Posterior cingulate gyrus (tissue), 11 donors: ENCODE measurements around the gene ADAM10.

ENCODE experiments used
- DNase-seq, 10 donors: peaks; one replicate each; pipeline versions ENCODE4 v3.0.0 to v3.0.0-alpha.2; 2020 to 2021; ENCODE audit warnings: mixed read lengths in 3 of 10
- intact Hi-C: fragments of 100-400 bp; cut with DNase I; formaldehyde crosslinking; loops from one replicate; pipeline ENCODE4 v1.15.1; 2023

Gene ADAM10

GRCh38 chr15:58558777-58559176 lies 190.7 kb downstream of the ADAM10 start:
- no peak for DNase-seq
- intact Hi-C loops: no loop called here

GRCh38 chr15:58556541-58556940 lies 193.0 kb downstream of the ADAM10 start:
- DNase-seq: no peak
- intact Hi-C loops: no loop called here

GRCh38 chr15:58556028-58556361 lies 193.5 kb downstream of the ADAM10 start:
- intact Hi-C loops: no loop called here
- DNase-seq: no peak

GRCh38 chr15:58555162-58556027 lies 194.1 kb downstream of the ADAM10 start:
- intact Hi-C loops: no loop called here
- DNase-seq: no peak

- DNase-seq: peak in 3 of 10 donors; percentile 29 to 45 (median 44)
- intact Hi-C loops: no loop called here
Observed at GRCh38 chr15:58554758-58555157, 194.7 kb downstream of the ADAM10 start.

- intact Hi-C loops: no loop called here
- no peak for DNase-seq
Observed at GRCh38 chr15:58553365-58553918, 196.1 kb downstream of the ADAM10 start.

GRCh38 chr15:58552505-58553364 lies 196.8 kb downstream of the ADAM10 start:
- intact Hi-C loops: no loop called here
- DNase-seq: no peak

- no peak for DNase-seq
- intact Hi-C loops: no loop called here
Observed at GRCh38 chr15:58551764-58552504, 197.6 kb downstream of the ADAM10 start.

GRCh38 chr15:58551084-58551763 lies 198.3 kb downstream of the ADAM10 start:
- no peak for DNase-seq
- intact Hi-C loops: no loop called here

GRCh38 chr15:58549785-58550074 lies 199.8 kb downstream of the ADAM10 start:
- DNase-seq: peak in 1 of 10 donors; percentile 70
- intact Hi-C loops: no loop called here

GRCh38 chr15:58549013-58549784 lies 200.3 kb downstream of the ADAM10 start:
- DNase-seq: peak in 1 of 10 donors; percentile 83
- intact Hi-C loops: no loop called here

- peak in 1 of 10 donors; percentile 71 for DNase-seq
- intact Hi-C loops: no loop called here
Observed at GRCh38 chr15:58548308-58549012, 201.0 kb downstream of the ADAM10 start.

GRCh38 chr15:58547628-58548307 lies 201.7 kb downstream of the ADAM10 start:
- intact Hi-C loops: no loop called here
- DNase-seq: peak in 1 of 10 donors; percentile 73

- intact Hi-C loops: no loop called here
- peak in 1 of 10 donors; percentile 77 for DNase-seq
Observed at GRCh38 chr15:58546635-58547627, 202.6 kb downstream of the ADAM10 start.

GRCh38 chr15:58546066-58546591 lies 203.4 kb downstream of the ADAM10 start:
- intact Hi-C loops: no loop called here
- DNase-seq: peak in 1 of 10 donors; percentile 84

- DNase-seq: no peak
- intact Hi-C loops: no loop called here
Observed at GRCh38 chr15:58545307-58546065, 204.0 kb downstream of the ADAM10 start.
